GM12864 (cell line): ENCODE measurements around the gene MDFI.

Experiments used
- DNase-seq: peaks from one replicate; pipeline ENCODE4 v3.0.0-alpha.2; 2011; ENCODE audit warnings: low read depth
- H3K4me3 ChIP-seq: 2 replicates; pipeline ENCODE4 v1.5.1; 2011; ENCODE audit warnings: mild to moderate bottlenecking, low read depth, low read length, control low read depth
- CTCF ChIP-seq: IDR thresholded peaks from 2 replicates; pipeline ENCODE4 v1.5.1; 2011; ENCODE audit warnings: low read depth, mild to moderate bottlenecking, moderate library complexity, low read length, control low read depth, inconsistent platforms; ENCODE audit errors: missing control alignments

Gene MDFI

GRCh38 chr6:41670703-41671360 is 32.6 kb downstream of the MDFI start:
- no peak overlapping the region for H3K4me3 ChIP-seq
- no peak for TF ChIP-seq CTCF
- no peak for DNase-seq

GRCh38 chr6:41671376-41671775 is 33.1 kb downstream of the MDFI start:
- no peak for TF ChIP-seq CTCF
- no peak overlapping the region for H3K4me3 ChIP-seq
- DNase-seq: no peak

GRCh38 chr6:41672016-41672415 is 33.7 kb downstream of the MDFI start:
- no peak overlapping the region for H3K4me3 ChIP-seq
- DNase-seq: no peak
- no peak for TF ChIP-seq CTCF

- TF ChIP-seq CTCF: no peak
- H3K4me3 ChIP-seq: no peak overlapping the region
- DNase-seq: no peak
Measured at GRCh38 chr6:41672816-41673703, 34.8 kb downstream of the MDFI start.

GRCh38 chr6:41673704-41674000 is 35.4 kb downstream of the MDFI start:
- no peak for TF ChIP-seq CTCF
- no peak overlapping the region for H3K4me3 ChIP-seq
- no peak for DNase-seq

GRCh38 chr6:41674231-41675000 is 36.1 kb downstream of the MDFI start:
- H3K4me3 ChIP-seq: no peak overlapping the region
- TF ChIP-seq CTCF: no peak
- no peak for DNase-seq
